ENCODE results near the gene HEATR9. TPM values are rescaled to one million over a fixed set of nuclear protein-coding genes. Genes with fewer than 3 reads are reported as not detected.
A peak's percentile ranks its signal among the peaks of the same experiment; 100 is the strongest.
"Not testable (repeated sequence)": the region's sequence is repeated elsewhere in the genome, so short reads cannot be mapped to it uniquely, and the experiment has no call there.

HEATR9 gene
- total RNA-seq, 1 donor from 2014 or later = not detected

DNA sequence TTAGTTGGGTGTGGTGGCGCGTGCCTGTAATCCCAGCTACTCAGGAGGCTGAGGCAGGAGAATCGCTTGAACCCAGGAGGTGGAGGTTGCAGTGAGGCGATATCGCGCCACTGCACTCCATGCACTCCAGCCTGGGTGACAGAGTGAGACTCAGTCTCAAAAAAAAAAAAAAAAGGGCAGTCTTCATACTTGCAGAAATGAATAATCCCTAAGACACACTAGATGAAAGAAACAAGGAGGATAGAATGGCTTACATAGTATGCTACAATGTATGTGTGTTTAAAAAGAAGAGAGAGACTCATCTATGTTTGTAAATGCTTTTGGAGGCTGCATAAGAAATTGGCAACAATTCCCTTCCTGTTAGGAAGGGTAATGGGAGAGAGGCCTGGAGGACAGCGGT lies 29.1 kb upstream of the HEATR9 start:
- ATAC-seq; intact Hi-C loops (cut with micrococcal nuclease); DNase-seq: not testable (repeated sequence)

DNA sequence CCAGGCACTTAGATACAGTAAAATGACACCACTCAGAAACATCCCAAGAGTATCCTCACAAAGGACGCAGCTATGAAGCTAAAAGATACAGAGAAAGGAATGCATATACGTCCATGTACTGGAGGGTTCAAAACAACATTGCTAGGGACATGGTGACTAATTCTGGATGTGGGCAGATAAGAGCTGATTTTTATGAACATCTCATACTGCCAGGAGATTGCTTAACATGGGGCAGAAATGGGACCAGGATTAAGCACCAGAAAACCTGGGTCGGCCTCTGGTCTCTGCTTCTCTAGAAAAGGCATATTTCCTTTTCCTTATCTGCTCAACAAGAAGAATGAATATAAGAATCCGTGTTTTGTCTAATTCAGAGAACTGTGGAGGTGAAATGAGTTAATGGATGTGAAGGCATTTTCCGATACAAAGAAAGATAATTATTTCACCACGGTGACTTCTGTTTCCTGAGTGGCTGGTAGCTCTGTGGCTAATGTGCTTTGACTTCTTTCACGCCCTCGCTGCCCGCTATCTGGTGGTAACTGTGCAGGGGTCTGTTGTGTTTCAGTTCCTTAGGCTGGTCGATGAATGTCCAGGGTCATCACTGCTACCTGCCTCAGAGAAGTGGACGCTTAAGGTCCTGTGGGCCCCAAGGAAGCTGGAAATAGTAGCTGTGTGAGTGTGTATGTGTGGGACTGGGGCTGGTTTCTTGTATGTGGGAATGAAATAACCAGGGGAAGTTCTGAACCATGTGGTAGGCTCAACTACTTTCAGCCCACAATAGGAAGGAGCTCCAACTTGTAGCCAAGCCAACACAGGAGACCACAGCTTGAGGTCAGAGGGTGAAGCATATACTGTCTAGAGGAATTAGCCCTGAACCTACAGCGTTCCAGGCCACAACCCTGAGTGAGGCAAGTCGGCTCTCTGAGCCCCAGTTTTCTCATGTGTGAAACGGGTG lies 27.2 kb upstream of the HEATR9 start:
- intact Hi-C loops (cut with micrococcal nuclease) = no loop called here

DNA sequence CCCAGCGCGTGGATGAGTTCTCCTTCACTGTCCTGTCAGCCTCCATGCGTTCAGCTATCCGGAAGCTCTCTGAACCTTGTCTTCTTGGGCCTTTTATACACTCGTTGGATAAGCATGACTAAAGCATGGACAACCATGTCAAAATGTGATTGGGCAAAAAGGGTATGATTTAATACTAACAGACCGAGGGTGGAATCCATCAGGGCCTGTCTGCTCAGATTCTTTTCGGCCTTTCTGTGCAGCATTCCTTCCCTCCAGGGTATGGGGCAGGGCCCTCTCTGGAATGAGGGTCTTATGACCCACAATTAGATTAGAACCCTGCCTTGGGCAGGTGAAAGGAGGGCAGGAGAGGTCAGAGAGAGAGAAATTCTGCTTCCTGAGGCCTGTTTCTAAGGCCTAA lies 25.5 kb upstream of the HEATR9 start:
- DNase-seq = no peak
- intact Hi-C loops (cut with micrococcal nuclease) = no loop called here

More for the DNA sequence above, 27.2 kb upstream of the HEATR9 start:
- DNase-seq (no peak), ATAC-seq (no peak)

DNA sequence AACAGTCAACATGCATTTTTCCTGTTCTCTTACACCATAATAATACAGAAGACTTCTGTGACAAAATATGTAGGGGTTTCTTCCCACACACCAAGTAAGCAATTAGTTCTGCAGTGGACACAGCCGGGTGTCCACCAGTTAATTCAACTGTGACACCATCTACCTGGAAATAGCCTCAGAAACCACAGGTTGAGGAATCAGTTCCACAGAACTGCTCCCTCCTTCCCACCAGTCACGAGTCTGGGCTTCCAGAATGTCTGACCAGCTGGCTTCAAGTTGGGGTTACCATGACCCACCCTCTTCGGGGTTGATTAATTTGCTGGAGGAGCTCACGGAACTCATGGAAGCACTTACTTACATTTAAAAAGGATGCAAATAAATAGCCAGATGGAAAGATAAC lies 25.1 kb upstream of the HEATR9 start:
- intact Hi-C loops (cut with micrococcal nuclease) = no loop called here
- no peak for ATAC-seq

More for the DNA sequence above, 25.5 kb upstream of the HEATR9 start:
- ATAC-seq = no peak

DNA sequence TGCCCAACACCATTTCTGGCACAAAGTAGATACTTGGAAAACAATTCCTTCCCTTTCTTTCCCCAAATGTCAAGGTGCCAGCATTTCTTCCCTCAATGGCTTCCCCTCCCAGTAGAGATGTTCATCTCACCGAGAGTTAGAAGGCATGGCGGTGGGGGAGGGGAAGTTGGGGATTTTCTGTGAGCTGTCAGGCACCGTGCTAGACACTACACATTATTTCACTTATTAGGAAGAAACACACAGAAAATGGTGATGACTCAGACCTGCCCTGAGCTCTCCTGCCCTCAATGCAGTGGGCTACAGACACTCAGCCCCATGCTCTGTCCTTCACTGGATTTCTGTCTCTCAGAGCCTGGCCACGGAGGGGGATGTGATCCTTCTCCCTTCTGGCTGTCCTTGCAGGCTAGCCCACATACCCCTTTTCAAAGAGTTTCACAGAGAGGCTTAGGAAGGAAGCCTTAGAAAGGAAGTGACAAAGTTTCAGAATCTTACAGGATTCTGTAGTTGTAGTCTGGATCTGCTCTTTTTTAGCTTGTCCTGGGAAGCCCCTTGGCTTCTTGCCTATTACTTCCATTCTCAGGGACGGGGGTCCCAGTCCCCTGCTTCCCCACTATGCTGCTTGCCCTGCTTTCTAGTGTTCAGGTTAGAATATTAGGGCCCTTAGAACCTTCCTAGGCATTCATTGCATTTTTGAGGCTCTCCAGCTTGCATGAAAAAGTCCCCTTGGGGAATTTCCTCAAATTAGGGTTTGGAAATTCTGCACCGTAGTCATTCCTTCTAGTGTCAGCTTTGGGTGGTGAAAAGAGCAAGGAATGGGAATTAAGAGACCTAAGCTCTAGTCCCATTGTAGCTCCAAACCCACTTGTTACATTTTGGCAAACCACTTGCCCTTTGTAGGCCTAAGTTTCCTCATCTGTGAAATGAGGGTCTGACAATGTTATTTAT lies 23.7 kb upstream of the HEATR9 start:
- ATAC-seq (no peak), DNase-seq (no peak)
- intact Hi-C loops (cut with micrococcal nuclease) = no loop called here

More for the DNA sequence above, 25.1 kb upstream of the HEATR9 start:
- no peak for DNase-seq

DNA sequence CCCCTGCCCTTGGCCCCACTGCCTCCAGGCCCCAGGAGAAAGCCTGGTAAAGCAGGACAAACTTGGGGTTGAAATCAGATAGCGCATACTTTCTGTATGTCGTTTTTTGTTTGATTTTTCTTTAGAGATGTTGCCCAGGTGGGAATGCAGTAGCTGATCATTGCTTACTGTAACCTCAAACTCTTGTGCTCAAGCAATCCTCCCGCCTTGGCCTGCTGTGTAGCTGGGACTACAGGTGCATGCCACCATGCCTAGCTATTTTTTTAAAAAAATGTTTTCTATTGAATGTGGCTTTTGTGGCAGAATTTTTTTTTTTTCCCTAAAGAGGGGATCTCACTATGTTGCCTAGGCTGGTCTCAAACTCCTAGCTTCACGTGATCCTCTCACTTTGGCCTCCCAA lies 22.6 kb upstream of the HEATR9 start:
- ATAC-seq (no peak), DNase-seq (no peak)
- intact Hi-C loops (cut with micrococcal nuclease) = no loop called here

DNA sequence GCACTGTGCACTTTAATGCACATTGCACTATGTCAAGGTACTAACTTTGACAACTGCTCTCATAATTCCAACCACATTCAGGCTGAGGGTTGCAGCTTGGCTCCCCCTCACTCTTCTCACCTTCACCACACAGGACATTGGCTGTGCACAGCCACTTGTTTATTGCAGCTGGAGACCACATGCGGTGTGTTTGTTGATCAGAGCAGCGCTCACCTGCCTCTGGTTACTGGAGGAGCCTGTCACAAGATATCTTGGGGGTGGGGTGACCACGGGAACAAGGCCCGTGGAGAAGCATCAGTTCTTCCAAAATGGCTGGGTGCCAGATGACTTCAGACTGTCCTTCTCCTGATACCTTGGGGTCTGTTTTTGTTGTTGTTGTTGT lies 22.1 kb upstream of the HEATR9 start:
- intact Hi-C loops (cut with micrococcal nuclease) = no loop called here
- DNase-seq = no peak
- ATAC-seq = no peak

DNA sequence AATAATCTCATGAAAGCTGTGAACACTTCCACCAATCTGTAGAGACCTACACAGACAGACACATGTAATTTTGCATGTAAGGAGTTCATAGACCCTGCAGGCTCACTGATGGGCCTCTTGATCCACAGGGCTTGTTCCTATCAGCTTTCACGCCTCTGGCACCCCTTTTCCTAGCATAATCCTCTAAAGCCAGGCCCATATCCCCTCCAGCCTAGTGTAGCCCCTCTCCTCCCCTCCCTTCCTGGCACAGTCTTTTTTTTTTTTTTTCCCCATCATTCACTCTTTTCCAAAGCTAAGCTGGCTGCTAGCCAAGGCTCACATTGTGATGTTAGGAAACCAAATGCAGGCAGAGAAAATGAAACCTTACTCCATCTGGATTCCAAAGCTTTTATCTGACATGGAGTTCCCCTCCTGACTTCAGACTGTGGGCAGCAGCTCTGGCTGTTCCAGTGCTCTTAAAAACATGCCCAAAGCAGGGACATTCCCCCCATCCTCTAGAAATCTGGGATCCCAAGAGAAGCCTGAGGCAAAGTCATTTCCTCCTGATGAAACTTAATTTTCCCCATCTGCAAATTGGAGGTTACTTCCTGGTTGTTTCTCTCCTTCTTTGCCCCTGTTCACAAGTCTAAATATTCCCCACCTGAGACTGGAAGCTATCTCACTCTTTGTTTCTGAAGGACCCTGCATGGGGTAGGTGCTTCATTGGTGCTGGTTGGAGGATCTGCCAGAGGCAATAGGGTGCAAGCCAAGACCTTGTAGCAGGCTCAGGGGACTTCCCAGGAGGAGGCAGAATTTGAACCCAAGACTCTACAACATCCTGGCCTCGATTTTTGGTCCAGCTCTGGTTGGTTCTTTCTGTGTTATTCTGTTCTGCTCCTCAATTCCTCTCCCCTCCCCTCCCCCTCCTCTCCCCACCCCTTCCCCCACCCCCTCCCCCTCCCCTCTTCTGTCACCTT lies 21.4 kb upstream of the HEATR9 start:
- peak; percentile 20 for ATAC-seq
- intact Hi-C loops (cut with micrococcal nuclease) = no loop called here
- no peak for DNase-seq

DNA sequence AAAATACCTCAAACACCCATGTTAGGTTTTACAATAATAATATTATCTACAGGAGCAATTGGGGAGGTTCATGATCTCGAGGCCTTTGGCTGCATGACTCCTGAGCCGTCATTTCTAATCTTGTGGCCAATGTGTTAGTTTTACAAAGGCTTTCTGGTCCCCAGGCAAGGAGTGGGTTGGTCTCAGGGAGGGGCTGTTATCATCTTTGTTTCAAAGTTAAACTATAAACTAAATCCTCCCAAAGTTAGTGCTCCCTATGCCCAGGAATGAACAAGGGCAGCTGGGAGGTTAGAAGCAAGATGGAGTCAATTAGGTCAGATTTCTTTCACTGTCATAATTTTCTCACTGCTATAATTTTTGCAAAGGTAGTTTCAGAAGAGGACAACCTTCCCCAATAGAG lies 20.6 kb upstream of the HEATR9 start:
- intact Hi-C loops (cut with micrococcal nuclease) = no loop called here
- DNase-seq (no peak), ATAC-seq (no peak)

DNA sequence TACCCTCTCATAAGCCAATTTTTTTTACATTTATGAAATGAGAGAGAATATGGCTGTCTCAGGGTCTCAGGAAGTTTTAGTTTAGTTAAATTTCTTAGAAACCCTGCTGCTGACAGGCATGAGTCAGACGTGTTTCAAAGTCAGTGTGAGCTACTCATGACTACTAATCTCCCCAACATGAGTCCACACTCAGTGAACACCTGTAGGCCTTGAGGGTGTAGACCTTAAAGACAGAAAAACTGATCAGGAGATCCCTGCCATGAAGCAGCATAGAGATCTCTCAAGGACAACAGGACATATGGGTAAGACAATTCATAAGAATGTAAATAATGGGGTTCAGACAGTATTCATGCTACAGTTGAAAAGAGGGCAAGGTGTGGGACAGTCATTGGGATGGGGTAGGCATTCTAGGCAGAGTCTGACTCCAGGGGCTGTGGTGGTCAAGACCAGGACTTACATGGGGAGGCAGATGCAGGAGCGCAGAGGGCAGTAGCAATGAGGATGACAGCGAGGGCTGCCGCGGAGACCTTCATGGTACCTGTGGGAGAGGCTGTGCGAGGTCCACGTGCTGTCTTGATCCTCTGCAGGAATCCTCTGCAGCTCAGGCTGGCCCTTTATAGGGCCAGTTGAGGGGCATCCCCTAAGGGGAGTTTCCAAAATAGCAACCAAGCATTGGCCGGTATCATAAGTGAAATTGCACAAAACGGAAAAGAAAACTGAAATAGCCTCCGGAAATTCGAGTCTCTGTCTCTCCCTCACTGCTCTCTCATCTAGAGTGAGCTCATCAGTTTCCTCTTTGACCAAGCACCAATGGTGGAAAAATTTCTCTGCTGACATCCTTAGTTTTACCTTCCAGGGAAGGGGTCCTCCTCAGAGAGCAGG lies 11.3 kb upstream of the HEATR9 start, which contains the start of gene CCL5:
Gene CCL5 (minus strand): TSS at position 588 of the 882 bp plus-strand sequence.
- DNase-seq (no peak), ATAC-seq (no peak)
- intact Hi-C loops (cut with micrococcal nuclease) = no loop called here

DNA sequence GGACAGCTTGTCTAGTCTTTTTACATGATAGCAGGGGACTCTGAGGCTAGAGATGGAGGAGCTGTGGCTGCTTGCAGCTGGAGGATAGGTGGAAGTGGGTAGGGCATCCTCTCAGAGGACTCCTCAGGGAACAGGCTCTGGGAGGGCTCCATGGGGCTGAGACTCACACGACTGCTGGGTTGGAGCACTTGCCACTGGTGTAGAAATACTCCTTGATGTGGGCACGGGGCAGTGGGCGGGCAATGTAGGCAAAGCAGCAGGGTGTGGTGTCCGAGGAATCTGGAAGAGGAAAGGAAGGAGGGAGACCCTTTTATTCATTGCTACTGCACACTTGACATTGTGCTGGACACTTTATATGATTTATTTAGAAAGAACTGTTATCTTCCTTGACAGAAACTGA lies 9.7 kb upstream of the HEATR9 start:
- ATAC-seq (no peak), DNase-seq (no peak)

DNA sequence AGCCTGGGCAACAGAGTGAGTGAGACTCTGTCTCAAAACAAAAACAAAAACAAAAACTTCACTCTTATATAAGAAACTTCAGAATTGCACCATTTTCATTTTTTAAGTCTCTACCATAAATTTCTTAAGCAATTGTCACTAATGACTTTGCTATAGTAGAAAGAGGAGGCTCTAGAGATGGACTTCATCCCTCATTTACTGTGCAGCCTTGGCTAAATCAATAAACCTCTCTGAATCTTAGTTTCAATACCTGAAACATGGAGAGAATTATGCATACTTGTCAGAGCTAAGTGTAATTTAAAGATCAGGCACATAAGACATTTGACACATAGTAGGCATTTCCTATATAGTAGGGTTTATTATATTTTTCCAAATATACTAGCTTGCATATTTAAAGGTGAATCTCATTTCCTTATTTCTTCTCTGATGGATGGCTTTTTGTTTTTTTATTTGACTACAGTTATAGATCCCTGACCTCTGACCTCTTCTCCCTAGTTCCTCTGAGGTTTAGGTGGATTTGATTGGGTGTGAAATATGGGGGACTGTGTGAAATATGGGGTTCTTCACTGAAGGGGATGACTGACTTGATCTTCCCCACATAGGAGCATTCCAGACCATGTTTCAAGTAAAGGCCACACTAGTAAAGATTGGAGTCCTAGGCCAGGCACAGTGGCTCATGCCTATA lies 8.8 kb upstream of the HEATR9 start:
- DNase-seq (no peak), ATAC-seq (no peak)
- intact Hi-C loops (cut with micrococcal nuclease) = no loop called here

More for the DNA sequence above, 9.7 kb upstream of the HEATR9 start:
- intact Hi-C loops (cut with micrococcal nuclease) = no loop called here

DNA sequence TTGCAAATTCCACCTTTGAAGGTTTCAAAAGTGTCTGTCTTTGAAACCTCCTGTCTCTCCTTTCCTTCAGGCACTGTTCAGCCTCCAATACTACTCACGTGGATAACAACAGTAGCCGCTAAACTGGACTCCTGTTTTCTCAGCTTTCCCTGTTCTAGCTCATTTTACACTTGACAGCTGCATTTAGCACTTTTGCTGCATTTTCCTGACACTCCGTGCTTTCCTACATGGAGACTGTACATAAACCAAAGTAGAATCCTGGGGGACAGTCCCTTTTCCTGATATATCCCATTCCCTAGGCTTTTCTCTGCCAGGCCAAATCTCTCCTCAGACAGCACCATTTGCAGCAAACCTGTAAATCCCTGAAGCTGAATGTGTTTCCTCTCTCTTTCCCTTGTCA lies 7.8 kb upstream of the HEATR9 start:
- DNase-seq (no peak), ATAC-seq (no peak)
- intact Hi-C loops (cut with micrococcal nuclease) = no loop called here

DNA sequence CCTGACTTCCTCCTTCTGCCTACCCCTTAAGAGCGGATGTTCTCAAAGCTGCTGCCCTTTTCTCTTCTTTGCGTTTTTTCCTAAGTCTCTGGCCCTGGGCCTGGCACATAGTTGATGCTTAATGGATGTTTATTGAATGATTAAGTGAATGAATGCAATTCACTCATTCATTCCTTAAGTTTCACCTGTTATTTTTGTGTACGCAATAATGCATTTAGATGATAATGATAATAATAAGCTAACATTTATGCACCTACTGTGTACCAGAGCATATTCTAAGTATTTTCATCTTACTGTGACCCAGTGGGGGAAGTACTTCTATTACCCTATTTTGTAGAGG lies 7.1 kb upstream of the HEATR9 start:
- intact Hi-C loops (cut with micrococcal nuclease) = no loop called here
- DNase-seq (no peak), ATAC-seq (no peak)

DNA sequence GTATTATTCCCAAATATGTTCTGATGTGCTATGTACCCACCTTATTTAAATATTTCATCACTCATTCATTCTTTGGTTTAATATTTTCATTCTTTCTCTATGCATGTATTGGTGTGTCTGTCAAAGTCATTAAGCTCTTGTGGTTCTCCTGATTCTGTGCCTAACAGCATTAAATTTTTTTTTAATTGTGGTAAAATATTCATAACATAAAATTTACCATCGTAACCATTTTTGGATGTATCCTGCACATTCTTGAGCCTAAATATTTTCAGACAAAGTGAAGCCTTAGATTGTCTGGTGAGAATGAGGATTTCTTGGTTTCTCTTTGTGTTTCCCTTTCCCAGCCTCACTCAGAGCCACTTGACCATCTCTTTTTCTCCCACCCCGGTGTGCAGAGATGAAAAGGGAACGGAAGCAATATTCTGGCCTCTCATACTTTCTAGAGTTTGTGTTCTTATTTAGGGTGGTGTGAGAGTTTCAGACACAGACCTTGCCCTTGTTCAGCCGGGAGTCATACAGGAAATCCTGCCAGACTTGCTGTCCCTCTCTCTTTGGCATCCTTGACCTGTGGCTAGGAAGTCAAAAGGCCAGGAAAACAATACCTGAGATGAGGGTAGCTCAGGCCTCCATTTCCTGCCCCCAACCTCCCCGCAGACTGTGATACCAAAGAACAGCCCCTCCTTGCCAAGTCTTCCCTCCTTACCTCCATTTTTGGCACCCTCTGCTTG lies 6.5 kb upstream of the HEATR9 start:
- DNase-seq = no peak
- no peak for ATAC-seq
- intact Hi-C loops (cut with micrococcal nuclease) = no loop called here

DNA sequence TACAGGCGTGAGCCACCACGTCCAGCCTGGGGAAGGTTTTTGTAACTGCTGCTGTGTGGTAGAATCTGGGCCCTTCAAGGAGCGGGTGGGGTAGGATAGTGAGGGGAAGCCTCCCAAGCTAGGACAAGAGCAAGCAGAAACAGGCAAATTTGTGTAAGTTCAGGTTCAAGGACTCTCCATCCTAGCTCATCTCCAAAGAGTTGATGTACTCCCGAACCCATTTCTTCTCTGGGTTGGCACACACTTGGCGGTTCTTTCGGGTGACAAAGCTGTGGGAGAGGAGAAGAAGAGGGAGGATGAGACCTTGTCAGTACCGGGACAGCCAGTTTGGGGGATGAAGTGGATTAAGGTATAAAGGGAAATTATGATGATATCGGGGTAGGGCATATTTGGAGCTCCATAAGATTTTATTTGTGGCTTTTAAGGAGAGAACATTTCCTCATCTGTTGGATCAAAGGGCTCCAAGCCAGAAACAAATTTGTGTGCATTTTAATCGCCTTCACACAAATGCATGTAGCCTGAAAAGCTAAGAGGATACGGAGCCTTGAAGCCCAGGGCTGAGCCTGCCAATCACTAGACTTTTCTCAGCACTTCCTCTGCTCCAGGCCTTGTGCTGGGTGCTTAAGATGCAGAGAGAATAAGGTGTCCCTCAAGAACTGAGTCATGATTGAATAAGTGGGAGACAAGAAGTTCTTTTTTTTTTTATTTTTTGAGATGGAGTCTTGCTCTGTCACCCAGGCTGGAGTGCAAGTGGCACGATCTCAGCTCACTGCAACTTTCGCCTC lies 3.7 kb upstream of the HEATR9 start:
- ATAC-seq (no peak), DNase-seq (no peak)
- intact Hi-C loops (cut with micrococcal nuclease) = no loop called here
